SK-N-SH treated with all-trans-retinoic acid at 6 μM for 48 hours (cell line): ENCODE measurements around the gene RBP2.

Source experiments
- ATAC-seq: fragments of 200-7000 bp; cut with Tn5 transposase; 3 replicates; pipeline ENCODE4 v1.9.1; 2020; ENCODE audit warnings: mild to moderate bottlenecking, moderate library complexity
- ARNTL ChIP-seq: fragments of 450-650 bp; formaldehyde crosslinking; IDR thresholded peaks from 2 replicates; pipeline ENCODE4 v1.5.0; 2020; ENCODE audit warnings: low read depth, mild to moderate bottlenecking, moderate library complexity, borderline replicate concordance
- BACH2 ChIP-seq: fragments of 250-450 bp; sonication (Bioruptor Pico); IDR thresholded peaks from 2 replicates; pipeline ENCODE4 v1.9.0; 2021; ENCODE audit warnings: mild to moderate bottlenecking, borderline replicate concordance
- CSDC2 ChIP-seq: fragments of 250-450 bp; sonication (Bioruptor Pico); IDR thresholded peaks from 2 replicates; pipeline ENCODE4 v1.5.0; 2020; ENCODE audit warnings: mild to moderate bottlenecking, moderate library complexity
- GLIS3 ChIP-seq: fragments of 250-450 bp; sonication (Bioruptor Pico); IDR thresholded peaks from 2 replicates; pipeline ENCODE4 v1.5.0; 2020; ENCODE audit warnings: mild to moderate bottlenecking, moderate library complexity
- ISL1 ChIP-seq: fragments of 250-450 bp; sonication (Bioruptor Pico); IDR thresholded peaks from 2 replicates; pipeline ENCODE4 v2.1.2; 2022; ENCODE audit warnings: mild to moderate bottlenecking, moderate library complexity
- OSR1 ChIP-seq: fragments of 250-450 bp; sonication (Bioruptor Pico); IDR thresholded peaks from 2 replicates; pipeline ENCODE4 v1.8.0; 2022; ENCODE audit warnings: moderate library complexity, mild to moderate bottlenecking, inconsistent platforms
- PPARA ChIP-seq: fragments of 250-450 bp; sonication (Bioruptor Pico); IDR thresholded peaks from 2 replicates; pipeline ENCODE4 v1.5.0; 2020; ENCODE audit warnings: mild to moderate bottlenecking, borderline replicate concordance
- RARB ChIP-seq: fragments of 250-450 bp; sonication (Bioruptor Pico); IDR thresholded peaks from 2 replicates; pipeline ENCODE4 v1.8.0; 2021; ENCODE audit warnings: mild to moderate bottlenecking, moderate library complexity
- SNAI2 ChIP-seq: fragments of 250-450 bp; sonication (Bioruptor Pico); IDR thresholded peaks from 2 replicates; pipeline ENCODE4 v1.5.0; 2020; ENCODE audit warnings: mild to moderate bottlenecking, moderate library complexity
- TCF4 ChIP-seq: fragments of 250-450 bp; sonication (Bioruptor Pico); IDR thresholded peaks from 2 replicates; pipeline ENCODE4 v1.8.0; 2021; ENCODE audit warnings: mild to moderate bottlenecking, moderate library complexity, borderline replicate concordance
- TOX ChIP-seq: fragments of 250-450 bp; sonication (Bioruptor Pico); IDR thresholded peaks from 2 replicates; pipeline ENCODE4 v1.8.0; 2021; ENCODE audit warnings: mild to moderate bottlenecking, moderate library complexity, borderline replicate concordance
- ZFP3 ChIP-seq: fragments of 250-450 bp; sonication (Bioruptor Pico); IDR thresholded peaks from 2 replicates; pipeline ENCODE4 v1.5.0; 2020; ENCODE audit warnings: mild to moderate bottlenecking, moderate library complexity
- ZFP30 ChIP-seq: fragments of 450-650 bp; formaldehyde crosslinking; IDR thresholded peaks from 2 replicates; pipeline ENCODE4 v1.5.0; 2022; ENCODE audit warnings: mild to moderate bottlenecking, moderate library complexity
- ZNF70 ChIP-seq: fragments of 450-650 bp; formaldehyde crosslinking; IDR thresholded peaks from 2 replicates; pipeline ENCODE4 v1.5.0; 2020; ENCODE audit warnings: mild to moderate bottlenecking, moderate library complexity
- ZNF8 ChIP-seq: fragments of 450-650 bp; formaldehyde crosslinking; IDR thresholded peaks from 2 replicates; pipeline ENCODE4 v1.5.0; 2020; ENCODE audit warnings: mild to moderate bottlenecking, moderate library complexity
- TF ChIP-seq, protein P1 (sequence below): fragments of 250-450 bp; sonication (Bioruptor Pico); IDR thresholded peaks from 2 replicates; pipeline ENCODE4 v1.5.1; 2021; ENCODE audit warnings: mild to moderate bottlenecking, moderate library complexity
- TF ChIP-seq, protein P2 (sequence below): fragments of 250-450 bp; sonication (Bioruptor Pico); IDR thresholded peaks from 2 replicates; pipeline ENCODE4 v1.5.1; 2020; ENCODE audit warnings: low read depth, mild to moderate bottlenecking, moderate library complexity
- TF ChIP-seq, protein P3 (sequence below): fragments of 250-450 bp; sonication (Bioruptor Pico); IDR thresholded peaks from 2 replicates; pipeline ENCODE4 v1.8.0; 2020; ENCODE audit warnings: mild to moderate bottlenecking, moderate library complexity, borderline replicate concordance
- TF ChIP-seq, protein P4 (sequence below): fragments of 250-450 bp; sonication (Bioruptor Pico); IDR thresholded peaks from 2 replicates; pipeline ENCODE4 v1.8.0; 2021; ENCODE audit warnings: low read depth, mild to moderate bottlenecking, moderate library complexity, borderline replicate concordance

The RBP2 gene

DNA sequence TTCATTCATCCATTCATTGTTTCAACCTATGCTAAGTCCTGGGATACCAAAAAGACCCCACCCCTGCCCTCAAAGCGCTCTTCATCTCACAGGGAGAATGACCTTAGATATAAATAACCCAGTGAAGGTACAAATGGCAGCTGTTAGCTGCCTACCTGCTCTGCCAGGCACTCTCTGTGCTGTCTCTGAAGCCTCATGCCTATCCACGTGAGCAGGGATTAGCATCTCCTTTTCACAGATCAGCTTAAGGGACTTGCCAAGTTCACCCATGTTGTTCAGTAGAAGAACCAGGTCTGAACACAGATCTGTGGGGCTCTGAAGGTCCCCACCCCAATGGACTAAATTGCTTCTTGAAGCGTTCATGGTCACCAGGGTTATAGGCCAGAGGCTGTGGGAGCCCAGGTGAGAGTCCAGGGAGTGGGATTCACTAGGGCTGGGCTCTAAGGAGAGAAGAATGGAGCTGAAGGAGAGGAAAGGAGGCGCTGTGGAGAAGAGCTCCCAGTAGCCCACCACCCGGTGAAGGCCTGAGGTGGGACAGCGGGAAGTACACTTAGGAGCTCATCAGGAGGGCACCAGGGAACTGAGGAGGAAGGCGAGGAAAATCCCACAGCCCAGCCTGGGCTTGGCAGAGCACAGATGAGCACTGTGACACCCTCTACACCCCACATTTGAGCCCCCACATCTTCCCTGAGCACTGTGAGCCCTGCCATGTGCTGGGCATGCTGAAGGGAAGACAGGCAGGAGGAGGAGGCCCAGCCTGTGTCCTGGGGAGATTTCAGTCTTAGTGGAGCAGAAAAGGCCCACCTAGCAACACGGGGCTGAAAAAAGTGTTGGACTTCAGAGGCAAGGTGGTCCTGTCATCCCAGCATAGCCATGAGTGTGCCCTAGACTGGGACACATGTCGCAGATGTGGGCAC lies 42.9 kb upstream of the RBP2 start:
- TF ChIP-seq ZNF8 (no peak), SNAI2 (CRISPR knock-in tag) (no peak), ARNTL (CRISPR knock-in tag) (no peak), ISL1 (CRISPR knock-in tag) (no peak)
- TF ChIP-seq, protein P1, sequence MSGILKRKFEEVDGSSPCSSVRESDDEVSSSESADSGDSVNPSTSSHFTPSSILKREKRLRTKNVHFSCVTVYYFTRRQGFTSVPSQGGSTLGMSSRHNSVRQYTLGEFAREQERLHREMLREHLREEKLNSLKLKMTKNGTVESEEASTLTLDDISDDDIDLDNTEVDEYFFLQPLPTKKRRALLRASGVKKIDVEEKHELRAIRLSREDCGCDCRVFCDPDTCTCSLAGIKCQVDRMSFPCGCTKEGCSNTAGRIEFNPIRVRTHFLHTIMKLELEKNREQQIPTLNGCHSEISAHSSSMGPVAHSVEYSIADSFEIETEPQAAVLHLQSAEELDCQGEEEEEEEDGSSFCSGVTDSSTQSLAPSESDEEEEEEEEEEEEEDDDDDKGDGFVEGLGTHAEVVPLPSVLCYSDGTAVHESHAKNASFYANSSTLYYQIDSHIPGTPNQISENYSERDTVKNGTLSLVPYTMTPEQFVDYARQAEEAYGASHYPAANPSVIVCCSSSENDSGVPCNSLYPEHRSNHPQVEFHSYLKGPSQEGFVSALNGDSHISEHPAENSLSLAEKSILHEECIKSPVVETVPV (CRISPR knock-in tag), result no peak
- TF ChIP-seq, protein P2, sequence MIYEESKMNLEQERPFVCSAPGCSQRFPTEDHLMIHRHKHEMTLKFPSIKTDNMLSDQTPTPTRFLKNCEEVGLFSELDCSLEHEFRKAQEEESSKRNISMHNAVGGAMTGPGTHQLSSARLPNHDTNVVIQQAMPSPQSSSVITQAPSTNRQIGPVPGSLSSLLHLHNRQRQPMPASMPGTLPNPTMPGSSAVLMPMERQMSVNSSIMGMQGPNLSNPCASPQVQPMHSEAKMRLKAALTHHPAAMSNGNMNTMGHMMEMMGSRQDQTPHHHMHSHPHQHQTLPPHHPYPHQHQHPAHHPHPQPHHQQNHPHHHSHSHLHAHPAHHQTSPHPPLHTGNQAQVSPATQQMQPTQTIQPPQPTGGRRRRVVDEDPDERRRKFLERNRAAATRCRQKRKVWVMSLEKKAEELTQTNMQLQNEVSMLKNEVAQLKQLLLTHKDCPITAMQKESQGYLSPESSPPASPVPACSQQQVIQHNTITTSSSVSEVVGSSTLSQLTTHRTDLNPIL (CRISPR knock-in tag), result no peak
- TF ChIP-seq, protein P3, sequence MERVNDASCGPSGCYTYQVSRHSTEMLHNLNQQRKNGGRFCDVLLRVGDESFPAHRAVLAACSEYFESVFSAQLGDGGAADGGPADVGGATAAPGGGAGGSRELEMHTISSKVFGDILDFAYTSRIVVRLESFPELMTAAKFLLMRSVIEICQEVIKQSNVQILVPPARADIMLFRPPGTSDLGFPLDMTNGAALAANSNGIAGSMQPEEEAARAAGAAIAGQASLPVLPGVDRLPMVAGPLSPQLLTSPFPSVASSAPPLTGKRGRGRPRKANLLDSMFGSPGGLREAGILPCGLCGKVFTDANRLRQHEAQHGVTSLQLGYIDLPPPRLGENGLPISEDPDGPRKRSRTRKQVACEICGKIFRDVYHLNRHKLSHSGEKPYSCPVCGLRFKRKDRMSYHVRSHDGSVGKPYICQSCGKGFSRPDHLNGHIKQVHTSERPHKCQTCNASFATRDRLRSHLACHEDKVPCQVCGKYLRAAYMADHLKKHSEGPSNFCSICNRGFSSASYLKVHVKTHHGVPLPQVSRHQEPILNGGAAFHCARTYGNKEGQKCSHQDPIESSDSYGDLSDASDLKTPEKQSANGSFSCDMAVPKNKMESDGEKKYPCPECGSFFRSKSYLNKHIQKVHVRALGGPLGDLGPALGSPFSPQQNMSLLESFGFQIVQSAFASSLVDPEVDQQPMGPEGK, result no peak

DNA sequence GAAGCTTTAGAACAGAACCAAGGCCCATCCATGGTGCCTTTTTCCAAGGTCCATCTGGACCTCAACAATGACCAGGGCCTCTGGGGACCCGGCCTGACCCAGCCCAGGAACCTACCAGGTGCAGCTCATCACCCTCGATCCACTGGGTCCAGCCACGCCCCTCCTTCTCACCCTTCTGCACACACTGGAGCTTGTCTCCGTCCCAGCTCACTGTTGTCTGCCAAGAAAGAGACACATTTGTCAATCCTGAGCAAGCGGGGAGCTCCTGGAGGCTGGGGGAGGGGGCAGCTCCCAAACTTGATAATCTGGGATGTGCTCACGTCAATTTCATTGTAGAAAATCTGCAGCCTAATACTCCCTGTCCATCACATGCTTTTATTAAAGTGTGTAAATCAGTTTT lies 42.0 kb upstream of the RBP2 start:
- no peak for ATAC-seq
- no peak for TF ChIP-seq BACH2
- TF ChIP-seq CSDC2 (CRISPR knock-in tag), result no peak
- no peak for TF ChIP-seq ARNTL (CRISPR knock-in tag)
- TF ChIP-seq, protein P4, sequence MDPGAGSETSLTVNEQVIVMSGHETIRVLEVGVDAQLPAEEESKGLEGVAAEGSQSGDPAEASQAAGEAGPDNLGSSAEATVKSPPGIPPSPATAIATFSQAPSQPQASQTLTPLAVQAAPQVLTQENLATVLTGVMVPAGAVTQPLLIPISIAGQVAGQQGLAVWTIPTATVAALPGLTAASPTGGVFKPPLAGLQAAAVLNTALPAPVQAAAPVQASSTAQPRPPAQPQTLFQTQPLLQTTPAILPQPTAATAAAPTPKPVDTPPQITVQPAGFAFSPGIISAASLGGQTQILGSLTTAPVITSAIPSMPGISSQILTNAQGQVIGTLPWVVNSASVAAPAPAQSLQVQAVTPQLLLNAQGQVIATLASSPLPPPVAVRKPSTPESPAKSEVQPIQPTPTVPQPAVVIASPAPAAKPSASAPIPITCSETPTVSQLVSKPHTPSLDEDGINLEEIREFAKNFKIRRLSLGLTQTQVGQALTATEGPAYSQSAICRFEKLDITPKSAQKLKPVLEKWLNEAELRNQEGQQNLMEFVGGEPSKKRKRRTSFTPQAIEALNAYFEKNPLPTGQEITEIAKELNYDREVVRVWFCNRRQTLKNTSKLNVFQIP (CRISPR knock-in tag), result no peak
- TF ChIP-seq TCF4 (CRISPR knock-in tag), result no peak
- TF ChIP-seq ZNF70 (CRISPR knock-in tag), result no peak

More for the DNA sequence above, 42.9 kb upstream of the RBP2 start:
- no peak for ATAC-seq

DNA sequence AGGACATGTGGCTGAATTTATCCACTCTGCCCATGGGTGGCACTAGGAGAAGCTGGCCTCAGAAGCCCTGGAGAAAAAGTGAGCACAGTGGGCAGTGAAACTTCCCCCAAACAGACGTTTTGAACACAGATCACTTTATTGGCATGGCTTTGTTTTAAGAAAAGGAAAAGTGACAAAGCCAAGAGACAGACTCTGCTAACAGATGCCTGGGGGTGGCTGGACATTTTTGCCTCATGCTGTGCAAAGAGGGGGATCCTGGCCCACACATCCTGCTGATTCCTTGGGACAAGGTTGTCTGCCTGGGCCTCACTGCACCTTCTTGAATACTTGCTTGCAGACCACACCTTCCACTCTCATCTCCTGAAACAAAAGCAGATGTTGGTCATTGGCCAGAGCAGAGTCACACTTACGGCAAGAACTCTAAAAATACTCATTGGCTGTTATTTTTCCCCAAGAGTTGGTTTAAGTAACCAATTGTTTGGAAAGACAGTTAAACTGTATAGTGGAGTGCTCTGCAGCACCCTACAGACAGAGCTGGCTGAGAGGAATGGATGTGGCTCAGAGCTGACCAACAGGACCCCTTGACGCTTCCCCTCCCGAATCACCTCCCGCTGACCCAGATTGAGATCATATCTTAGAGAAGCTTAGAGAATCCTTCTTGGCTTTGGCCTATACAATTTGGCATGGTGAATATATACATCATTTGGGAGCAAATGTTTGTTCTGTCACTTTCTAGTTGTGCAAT lies 41.2 kb upstream of the RBP2 start:
- TF ChIP-seq TCF4 (CRISPR knock-in tag), result no peak
- TF ChIP-seq GLIS3, result no peak
- no peak for TF ChIP-seq ARNTL (CRISPR knock-in tag)
- TF ChIP-seq SNAI2 (CRISPR knock-in tag), result no peak
- TF ChIP-seq ZNF8, result no peak
- TF ChIP-seq ISL1 (CRISPR knock-in tag), result no peak
- TF ChIP-seq, protein P1 (CRISPR knock-in tag), result no peak
- no peak for TF ChIP-seq BACH2
- TF ChIP-seq PPARA, result no peak
- ATAC-seq, result no peak

DNA sequence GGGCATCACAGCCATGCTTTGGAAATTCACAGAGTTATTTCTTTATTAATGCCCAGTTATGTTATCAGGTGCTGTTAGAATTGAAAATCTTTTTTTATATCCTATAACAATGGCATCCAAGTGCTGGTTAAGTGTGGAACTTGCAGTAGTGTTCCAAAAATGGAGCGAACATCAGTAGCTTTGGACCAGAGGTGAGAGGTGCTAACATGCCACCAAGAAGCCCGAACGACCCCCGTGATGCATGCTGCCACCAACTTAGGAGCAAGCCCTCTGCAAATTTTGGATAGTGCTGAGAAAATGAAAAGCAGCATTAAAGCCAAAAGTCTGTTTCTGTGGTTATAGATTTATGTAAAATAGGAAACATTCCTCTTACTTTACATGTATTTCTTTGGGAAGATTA lies 38.4 kb upstream of the RBP2 start:
- ATAC-seq, result no peak
- TF ChIP-seq, protein P1 (CRISPR knock-in tag), result no peak
- TF ChIP-seq ZFP30 (CRISPR knock-in tag), result no peak
- no peak for TF ChIP-seq CSDC2 (CRISPR knock-in tag)
- no peak for TF ChIP-seq SNAI2 (CRISPR knock-in tag)
- no peak for TF ChIP-seq TOX (CRISPR knock-in tag)
- no peak for TF ChIP-seq RARB (CRISPR knock-in tag)
- no peak for TF ChIP-seq ZFP3 (CRISPR knock-in tag)
- TF ChIP-seq TCF4 (CRISPR knock-in tag), result no peak
- TF ChIP-seq ZNF8, result no peak
- TF ChIP-seq ZNF70 (CRISPR knock-in tag), result no peak
- TF ChIP-seq, protein P4 (CRISPR knock-in tag), result no peak
- TF ChIP-seq OSR1 (CRISPR knock-in tag), result no peak
- TF ChIP-seq ARNTL (CRISPR knock-in tag), result no peak
- TF ChIP-seq, protein P2 (CRISPR knock-in tag), result no peak
